Activated CD4-positive, alpha-beta T cell treated with anti-CD3 and anti-CD28 coated beads, Interleukin-2, Interleukin-6, amounts not matched to agents 100 ng/mL and 50 ng/mL, durations not matched to agents 16 hours and 8 hours (primary cell): ENCODE data around the gene CUBN.

Experiments
- DNase-seq: peaks from one replicate; pipeline ENCODE4 v3.0.0-alpha.2; 2020

The CUBN gene

GRCh38 chr10:16905320-16905719, 224.3 kb downstream of the CUBN start:
- DNase-seq: no peak

GRCh38 chr10:16904639-16905061, 225.0 kb downstream of the CUBN start:
- DNase-seq: no peak

- DNase-seq: no peak
These were observed 225.6 kb downstream of the CUBN start for GRCh38 chr10:16904049-16904448.

GRCh38 chr10:16902606-16903005, 227.0 kb downstream of the CUBN start:
- DNase-seq: peak; percentile 58

GRCh38 chr10:16901106-16901505, 228.5 kb downstream of the CUBN start:
- DNase-seq: no peak

GRCh38 chr10:16896993-16897392, 232.6 kb downstream of the CUBN start:
- no peak for DNase-seq

- DNase-seq: no peak
These were observed 234.8 kb downstream of the CUBN start for GRCh38 chr10:16894821-16895220.

- DNase-seq: no peak
These were observed 235.9 kb downstream of the CUBN start for GRCh38 chr10:16893664-16894063.

GRCh38 chr10:16891375-16892313, 238.0 kb downstream of the CUBN start:
- peak; percentile 62 for DNase-seq

- no peak for DNase-seq
These were observed 238.9 kb downstream of the CUBN start for GRCh38 chr10:16890691-16891090.

GRCh38 chr10:16887565-16887964, 242.0 kb downstream of the CUBN start:
- DNase-seq: no peak

- no peak for DNase-seq
These were observed 243.6 kb downstream of the CUBN start for GRCh38 chr10:16886031-16886430.

GRCh38 chr10:16884497-16884896, 245.1 kb downstream of the CUBN start:
- DNase-seq: no peak

- no peak for DNase-seq
These were observed 246.5 kb downstream of the CUBN start for GRCh38 chr10:16883084-16883483.

GRCh38 chr10:16870331-16870730, 259.3 kb downstream of the CUBN start:
- no peak for DNase-seq

- no peak for DNase-seq
These were observed 261.6 kb downstream of the CUBN start for GRCh38 chr10:16867990-16868389.

GRCh38 chr10:16867556-16867955, 262.1 kb downstream of the CUBN start:
- DNase-seq: no peak

- no peak for DNase-seq
These were observed 262.9 kb downstream of the CUBN start for GRCh38 chr10:16866541-16867275.

- DNase-seq: no peak
These were observed 263.8 kb downstream of the CUBN start for GRCh38 chr10:16865766-16866165.

- no peak for DNase-seq
These were observed 265.8 kb downstream of the CUBN start for GRCh38 chr10:16863766-16864165.

GRCh38 chr10:16857419-16857818, 272.2 kb downstream of the CUBN start:
- no peak for DNase-seq

GRCh38 chr10:16856567-16856966, 273.0 kb downstream of the CUBN start:
- DNase-seq: no peak

- no peak for DNase-seq
These were observed 273.5 kb downstream of the CUBN start for GRCh38 chr10:16856092-16856491.

GRCh38 chr10:16854623-16855022, 275.0 kb downstream of the CUBN start:
- DNase-seq: no peak
